ENCODE measurements around the gene LZTFL1.

DNA sequence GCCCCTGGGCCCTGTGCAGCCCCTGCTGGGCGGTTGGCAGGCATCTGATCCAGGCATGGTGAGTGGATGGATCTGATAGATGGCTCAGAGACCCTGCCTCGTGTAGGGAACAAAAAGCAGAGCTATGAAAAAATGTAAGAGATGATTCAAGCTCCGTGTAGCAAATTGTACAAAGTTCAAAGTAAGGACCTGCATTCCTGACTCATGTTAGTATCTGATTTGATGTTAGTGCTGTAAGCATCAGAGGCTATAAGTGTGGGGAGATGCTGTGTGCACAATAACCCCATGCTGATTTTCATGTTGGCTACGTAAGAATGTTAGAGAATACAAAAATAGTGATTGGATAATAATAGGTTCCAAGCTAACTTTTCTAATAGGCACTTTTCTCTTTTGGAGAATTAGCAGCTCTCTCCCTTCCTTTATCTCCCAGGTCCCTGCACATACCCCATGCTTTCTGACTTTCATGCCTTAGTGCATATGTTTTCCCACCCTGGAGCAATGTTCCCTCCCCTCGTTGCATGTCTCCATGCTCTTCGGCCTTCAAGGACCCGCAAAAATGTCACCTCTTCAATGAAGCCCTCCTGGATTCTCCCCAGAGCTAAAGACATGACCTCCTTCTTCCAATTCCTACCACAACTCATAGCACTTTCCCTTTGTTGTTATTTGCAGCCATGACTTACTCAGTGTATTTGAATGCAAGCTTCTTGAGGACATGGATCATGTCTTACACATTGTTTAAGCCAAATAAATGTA, 46.0 kb upstream of the LZTFL1 start:
- TF ChIP-seq POLR2A (IDR thresholded peaks at IDR 0.05; ENCODE audit: low read length), result no peak
- TF ChIP-seq GATA1 (IDR thresholded peaks at IDR 0.05; ENCODE audit: low read depth, low read length), result no peak
